ENCODE data around the gene CDY2A. TPM values are rescaled to one million over a fixed set of nuclear protein-coding genes. Genes with fewer than 3 reads are reported as not detected.
"Not testable (repeated sequence)": the region's sequence is repeated elsewhere in the genome, so short reads cannot be mapped to it uniquely, and the experiment has no call there.

The CDY2A gene
- not detected in 3 replicates for total RNA-seq
- long read RNA-seq = 0 reads

DNA sequence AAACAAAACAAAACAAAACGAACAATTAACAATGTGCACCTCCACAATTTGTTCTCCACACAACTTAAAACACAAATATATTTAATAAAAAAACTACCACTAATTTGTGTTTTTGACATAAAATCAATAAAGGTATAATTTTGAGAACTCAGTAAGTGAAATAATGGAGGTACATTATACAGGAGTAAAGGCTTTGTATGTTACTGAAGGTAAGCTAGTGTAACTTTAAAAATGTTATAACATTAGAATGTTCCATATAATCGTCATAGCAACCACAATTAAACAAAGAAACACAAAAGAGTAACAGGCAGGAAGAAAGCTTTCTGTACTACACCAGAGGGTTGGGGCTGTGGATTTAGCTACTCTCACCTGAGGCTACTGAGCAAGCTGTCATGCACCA is at the start of gene CDY2A:
Gene CDY2A, plus strand, starts transcription at position 301 of the 400 bp plus-strand sequence. CDS start 328 bp downstream, outside the sequence.
- H3K36me3 Mint-ChIP-seq (ENCODE audit: low read depth); H3K4me3 Mint-ChIP-seq (ENCODE audit: unreplicated experiment); H3K4me1 Mint-ChIP-seq (ENCODE audit: low read depth); H3K9me3 Mint-ChIP-seq (ENCODE audit: low read depth); H3K27ac Mint-ChIP-seq (ENCODE audit: unreplicated experiment); DNase-seq (ENCODE audit: low spot score); H3K27me3 Mint-ChIP-seq (ENCODE audit: low read depth): not testable (repeated sequence)

DNA sequence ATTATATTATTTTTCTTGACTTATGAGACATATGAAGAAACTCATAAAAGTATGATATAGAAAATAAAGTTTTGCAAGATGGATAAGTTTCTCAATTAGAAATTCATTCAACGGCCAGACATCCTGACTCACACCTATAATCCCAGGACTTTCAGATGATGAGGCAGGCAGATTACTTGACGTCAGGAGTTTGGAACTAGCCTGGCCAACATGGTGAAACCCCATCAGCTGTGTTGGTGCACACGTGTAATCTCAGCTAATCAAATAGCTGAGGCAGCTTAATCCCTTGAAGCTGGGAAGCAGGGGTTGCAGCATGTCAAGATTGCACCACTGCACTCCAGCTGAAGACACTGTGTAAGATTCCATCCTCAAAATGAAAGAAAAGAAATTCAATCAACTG is 28.0 kb upstream of the CDY2A start:
- DNase-seq (ENCODE audit: low spot score); H3K9me3 Mint-ChIP-seq (ENCODE audit: low read depth); H3K4me3 Mint-ChIP-seq (ENCODE audit: unreplicated experiment); H3K4me1 Mint-ChIP-seq (ENCODE audit: low read depth); H3K36me3 Mint-ChIP-seq (ENCODE audit: low read depth); H3K27me3 Mint-ChIP-seq (ENCODE audit: low read depth); H3K27ac Mint-ChIP-seq (ENCODE audit: unreplicated experiment): not testable (repeated sequence)

GRCh38 chrY:17998266-17998665 is 27.3 kb upstream of the CDY2A start:
- H3K4me3 Mint-ChIP-seq (ENCODE audit: unreplicated experiment); H3K36me3 Mint-ChIP-seq (ENCODE audit: low read depth); H3K27ac Mint-ChIP-seq (ENCODE audit: unreplicated experiment); H3K9me3 Mint-ChIP-seq (ENCODE audit: low read depth); DNase-seq (ENCODE audit: low spot score); H3K27me3 Mint-ChIP-seq (ENCODE audit: low read depth); H3K4me1 Mint-ChIP-seq (ENCODE audit: low read depth): not testable (repeated sequence)

DNA sequence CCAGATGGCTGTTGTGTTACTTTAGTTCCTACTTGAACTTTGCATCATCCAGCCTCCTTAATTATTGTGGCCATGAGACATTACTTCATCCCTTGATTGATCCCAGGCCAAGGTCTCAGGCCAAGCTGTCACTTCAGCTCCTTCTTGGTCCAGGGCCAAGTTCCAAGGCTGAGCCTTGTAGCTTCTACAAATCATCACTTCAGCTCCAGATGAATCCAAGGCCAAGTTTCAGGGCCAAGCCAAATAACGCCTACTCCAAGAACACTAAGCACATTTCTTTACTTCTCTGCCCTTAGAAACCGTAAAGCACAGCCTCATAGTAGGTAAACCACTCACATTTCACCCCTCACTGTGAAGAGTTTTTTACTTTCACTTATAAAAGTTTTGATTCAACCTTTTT is 1.7 kb upstream of the CDY2A start:
- H3K27ac Mint-ChIP-seq (ENCODE audit: unreplicated experiment); DNase-seq (ENCODE audit: low spot score); H3K36me3 Mint-ChIP-seq (ENCODE audit: low read depth); H3K9me3 Mint-ChIP-seq (ENCODE audit: low read depth); H3K4me1 Mint-ChIP-seq (ENCODE audit: low read depth); H3K27me3 Mint-ChIP-seq (ENCODE audit: low read depth); H3K4me3 Mint-ChIP-seq (ENCODE audit: unreplicated experiment): not testable (repeated sequence)

DNA sequence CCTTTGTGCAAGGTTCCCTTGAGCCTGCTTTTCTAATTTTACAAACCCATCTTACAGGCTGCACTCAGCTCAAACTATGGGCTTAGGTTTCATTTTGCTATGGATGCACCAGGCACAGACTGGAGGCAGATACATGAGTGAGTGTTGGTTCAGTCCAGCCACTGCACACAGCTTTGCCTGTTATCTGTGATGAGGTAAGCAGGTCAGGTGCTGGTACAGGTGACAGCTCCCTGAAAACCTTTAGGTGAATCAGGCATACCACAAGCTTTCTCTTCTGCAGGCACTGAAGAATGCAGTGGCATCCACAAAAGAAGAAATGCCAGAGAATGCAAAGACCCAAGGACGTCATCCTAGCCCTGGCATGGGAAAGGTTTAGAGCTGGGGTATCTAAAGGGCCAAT is 3.3 kb downstream of the CDY2A start:
- DNase-seq (ENCODE audit: low spot score); H3K36me3 Mint-ChIP-seq (ENCODE audit: low read depth); H3K27me3 Mint-ChIP-seq (ENCODE audit: low read depth); H3K4me1 Mint-ChIP-seq (ENCODE audit: low read depth); H3K9me3 Mint-ChIP-seq (ENCODE audit: low read depth); H3K4me3 Mint-ChIP-seq (ENCODE audit: unreplicated experiment); H3K27ac Mint-ChIP-seq (ENCODE audit: unreplicated experiment): not testable (repeated sequence)

- DNase-seq (ENCODE audit: low spot score); H3K27ac Mint-ChIP-seq (ENCODE audit: unreplicated experiment); H3K4me1 Mint-ChIP-seq (ENCODE audit: low read depth); H3K27me3 Mint-ChIP-seq (ENCODE audit: low read depth); H3K4me3 Mint-ChIP-seq (ENCODE audit: unreplicated experiment); H3K36me3 Mint-ChIP-seq (ENCODE audit: low read depth); H3K9me3 Mint-ChIP-seq (ENCODE audit: low read depth): not testable (repeated sequence)
These were observed 4.6 kb downstream of the CDY2A start for GRCh38 chrY:18030178-18030577.

GRCh38 chrY:18034100-18034814 is 8.7 kb downstream of the CDY2A start:
- not testable (repeated sequence) for H3K4me3 Mint-ChIP-seq (ENCODE audit: unreplicated experiment); H3K4me1 Mint-ChIP-seq (ENCODE audit: low read depth); DNase-seq (ENCODE audit: low spot score); H3K27me3 Mint-ChIP-seq (ENCODE audit: low read depth); H3K9me3 Mint-ChIP-seq (ENCODE audit: low read depth); H3K27ac Mint-ChIP-seq (ENCODE audit: unreplicated experiment); H3K36me3 Mint-ChIP-seq (ENCODE audit: low read depth)

DNA sequence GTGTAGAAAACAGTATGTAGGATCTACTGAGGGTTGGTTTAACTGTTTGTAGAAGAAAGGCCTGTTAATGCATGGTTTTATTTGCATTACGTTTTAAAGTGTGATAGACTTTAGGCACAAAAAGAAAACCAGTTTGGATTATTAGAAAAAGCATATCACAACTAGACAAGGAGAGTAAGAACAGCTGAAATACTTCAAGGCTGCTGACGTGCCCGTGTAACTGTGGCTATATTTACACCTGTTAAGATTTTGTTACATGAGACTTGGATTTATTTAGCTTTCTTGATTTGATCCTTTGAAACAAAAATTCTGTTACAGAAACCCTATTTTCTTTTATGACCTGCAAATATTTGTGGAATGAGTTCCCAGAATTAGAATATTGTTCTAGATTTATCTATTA is 9.3 kb downstream of the CDY2A start:
- H3K4me3 Mint-ChIP-seq (ENCODE audit: unreplicated experiment); H3K36me3 Mint-ChIP-seq (ENCODE audit: low read depth); H3K27ac Mint-ChIP-seq (ENCODE audit: unreplicated experiment); H3K27me3 Mint-ChIP-seq (ENCODE audit: low read depth); DNase-seq (ENCODE audit: low spot score); H3K4me1 Mint-ChIP-seq (ENCODE audit: low read depth); H3K9me3 Mint-ChIP-seq (ENCODE audit: low read depth): not testable (repeated sequence)

- not testable (repeated sequence) for H3K36me3 Mint-ChIP-seq (ENCODE audit: low read depth); H3K27ac Mint-ChIP-seq (ENCODE audit: unreplicated experiment); H3K4me1 Mint-ChIP-seq (ENCODE audit: low read depth); H3K4me3 Mint-ChIP-seq (ENCODE audit: unreplicated experiment); H3K9me3 Mint-ChIP-seq (ENCODE audit: low read depth); DNase-seq (ENCODE audit: low spot score); H3K27me3 Mint-ChIP-seq (ENCODE audit: low read depth)
These were observed 19.4 kb downstream of the CDY2A start for GRCh38 chrY:18044990-18045389.

GRCh38 chrY:18048149-18049040 is 22.8 kb downstream of the CDY2A start:
- not testable (repeated sequence) for H3K36me3 Mint-ChIP-seq (ENCODE audit: low read depth); H3K27ac Mint-ChIP-seq (ENCODE audit: unreplicated experiment); H3K4me1 Mint-ChIP-seq (ENCODE audit: low read depth); H3K4me3 Mint-ChIP-seq (ENCODE audit: unreplicated experiment); DNase-seq (ENCODE audit: low spot score); H3K27me3 Mint-ChIP-seq (ENCODE audit: low read depth); H3K9me3 Mint-ChIP-seq (ENCODE audit: low read depth)

GRCh38 chrY:18049061-18049460 is 23.5 kb downstream of the CDY2A start:
- H3K9me3 Mint-ChIP-seq (ENCODE audit: low read depth); H3K27me3 Mint-ChIP-seq (ENCODE audit: low read depth); H3K4me3 Mint-ChIP-seq (ENCODE audit: unreplicated experiment); H3K36me3 Mint-ChIP-seq (ENCODE audit: low read depth); H3K4me1 Mint-ChIP-seq (ENCODE audit: low read depth); DNase-seq (ENCODE audit: low spot score); H3K27ac Mint-ChIP-seq (ENCODE audit: unreplicated experiment): not testable (repeated sequence)

DNA sequence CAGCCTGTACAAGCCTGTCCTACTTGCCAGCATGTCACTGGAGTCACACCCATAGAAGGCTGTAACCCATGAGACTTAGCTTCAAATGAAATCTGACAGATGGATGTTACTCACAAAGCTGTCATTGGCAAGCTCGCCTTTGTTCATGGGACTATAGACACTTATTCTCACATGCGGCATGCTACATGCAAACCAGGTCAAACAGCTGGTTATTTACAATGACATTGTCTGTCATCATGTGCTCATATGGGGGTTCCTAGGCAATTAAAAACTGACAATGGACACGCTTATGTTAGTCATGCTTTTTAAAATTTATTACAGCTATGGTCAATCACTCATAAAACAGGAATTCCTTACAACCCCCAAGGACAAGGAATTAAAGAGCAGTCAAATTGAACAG is 30.9 kb downstream of the CDY2A start:
- not testable (repeated sequence) for H3K36me3 Mint-ChIP-seq (ENCODE audit: low read depth); H3K4me3 Mint-ChIP-seq (ENCODE audit: unreplicated experiment); DNase-seq (ENCODE audit: low spot score); H3K4me1 Mint-ChIP-seq (ENCODE audit: low read depth); H3K27ac Mint-ChIP-seq (ENCODE audit: unreplicated experiment); H3K9me3 Mint-ChIP-seq (ENCODE audit: low read depth); H3K27me3 Mint-ChIP-seq (ENCODE audit: low read depth)

DNA sequence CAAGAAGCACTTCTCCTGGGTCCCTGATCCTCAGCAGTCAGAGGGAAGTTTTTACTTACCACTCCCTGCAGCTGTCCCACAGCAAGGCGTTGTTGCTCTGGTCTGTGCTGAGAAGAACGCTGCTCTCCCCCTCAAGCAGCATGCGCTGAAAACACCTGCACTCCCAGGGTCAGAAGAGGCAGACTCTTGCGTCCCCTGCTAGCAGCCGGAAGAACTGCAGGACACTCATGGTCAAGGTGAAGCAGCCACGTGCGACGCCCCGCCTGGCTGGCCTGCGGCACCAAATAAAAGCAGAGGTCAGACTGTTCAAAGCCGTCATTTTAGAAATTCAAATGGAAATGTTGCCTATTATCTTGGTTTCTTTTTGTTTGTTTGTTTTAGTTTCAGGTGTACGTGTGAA is 47.9 kb downstream of the CDY2A start:
- DNase-seq (ENCODE audit: low spot score); H3K27ac Mint-ChIP-seq (ENCODE audit: unreplicated experiment); H3K4me3 Mint-ChIP-seq (ENCODE audit: unreplicated experiment); H3K27me3 Mint-ChIP-seq (ENCODE audit: low read depth); H3K36me3 Mint-ChIP-seq (ENCODE audit: low read depth); H3K9me3 Mint-ChIP-seq (ENCODE audit: low read depth); H3K4me1 Mint-ChIP-seq (ENCODE audit: low read depth): not testable (repeated sequence)

All from chondrocyte (in vitro differentiated cells).